NCI-H526 (cell line): ENCODE data around the gene F10.
A peak's percentile ranks its signal among the peaks of the same experiment; 100 is the strongest.
"Not testable (repeated sequence)": the region's sequence is repeated elsewhere in the genome, so short reads cannot be mapped to it uniquely, and the experiment has no call there.

Source experiments
- DNase-seq, 2 experiments: peaks; one replicate each; lab custom pipeline; 2025; lab: John Stamatoyannopoulos, UW

Gene F10

GRCh38 chr13:113153810-113154748 is 31.5 kb downstream of the F10 start:
- DNase-seq, result peak; percentile 58 to 85

- DNase-seq, result no peak
Measured at GRCh38 chr13:113155201-113155600, 32.6 kb downstream of the F10 start.

- DNase-seq, result no peak
Measured at GRCh38 chr13:113155982-113156655, 33.5 kb downstream of the F10 start.

- DNase-seq, result no peak
Measured at GRCh38 chr13:113157206-113157928, 34.8 kb downstream of the F10 start.

GRCh38 chr13:113157929-113158747 is 35.5 kb downstream of the F10 start, which contains the start of gene PROZ:
TSS of gene PROZ (plus strand) at chr13:113158648. CDS start at chr13:113158661, 13 bp downstream.
- no peak for DNase-seq

- DNase-seq, result no peak
Measured at GRCh38 chr13:113158946-113159345, 36.3 kb downstream of the F10 start.

- DNase-seq, result no peak
Measured at GRCh38 chr13:113159701-113160100, 37.1 kb downstream of the F10 start.

- no peak for DNase-seq
Measured at GRCh38 chr13:113160983-113161382, 38.4 kb downstream of the F10 start.

- no peak for DNase-seq
Measured at GRCh38 chr13:113161433-113161832, 38.8 kb downstream of the F10 start.

GRCh38 chr13:113161975-113162374 is 39.4 kb downstream of the F10 start:
- not testable (repeated sequence) for DNase-seq

- DNase-seq, result peak in 1 of 2 experiments; percentile 43
Measured at GRCh38 chr13:113162783-113163685, 40.4 kb downstream of the F10 start.

- DNase-seq, result no peak
Measured at GRCh38 chr13:113164492-113164891, 41.9 kb downstream of the F10 start.

GRCh38 chr13:113166266-113166665 is 43.7 kb downstream of the F10 start:
- no peak for DNase-seq

- no peak for DNase-seq
Measured at GRCh38 chr13:113166681-113167080, 44.1 kb downstream of the F10 start.

GRCh38 chr13:113167155-113167554 is 44.6 kb downstream of the F10 start:
- no peak for DNase-seq

GRCh38 chr13:113167575-113167974 is 45.0 kb downstream of the F10 start:
- DNase-seq, result no peak

GRCh38 chr13:113168211-113168610 is 45.6 kb downstream of the F10 start:
- no peak for DNase-seq

GRCh38 chr13:113169277-113170272 is 47.0 kb downstream of the F10 start:
- no peak for DNase-seq

- peak in 1 of 2 experiments; percentile 29 for DNase-seq
Measured at GRCh38 chr13:113170511-113170910, 47.9 kb downstream of the F10 start.
